Inflammatory macrophage treated with lipopolysaccharide for 4 hours (primary cell): ENCODE measurements around the gene WAC.

Experiments
- DNase-seq: peaks from one replicate; pipeline ENCODE4 v3.0.0-alpha.2; 2020

The WAC gene

DNA sequence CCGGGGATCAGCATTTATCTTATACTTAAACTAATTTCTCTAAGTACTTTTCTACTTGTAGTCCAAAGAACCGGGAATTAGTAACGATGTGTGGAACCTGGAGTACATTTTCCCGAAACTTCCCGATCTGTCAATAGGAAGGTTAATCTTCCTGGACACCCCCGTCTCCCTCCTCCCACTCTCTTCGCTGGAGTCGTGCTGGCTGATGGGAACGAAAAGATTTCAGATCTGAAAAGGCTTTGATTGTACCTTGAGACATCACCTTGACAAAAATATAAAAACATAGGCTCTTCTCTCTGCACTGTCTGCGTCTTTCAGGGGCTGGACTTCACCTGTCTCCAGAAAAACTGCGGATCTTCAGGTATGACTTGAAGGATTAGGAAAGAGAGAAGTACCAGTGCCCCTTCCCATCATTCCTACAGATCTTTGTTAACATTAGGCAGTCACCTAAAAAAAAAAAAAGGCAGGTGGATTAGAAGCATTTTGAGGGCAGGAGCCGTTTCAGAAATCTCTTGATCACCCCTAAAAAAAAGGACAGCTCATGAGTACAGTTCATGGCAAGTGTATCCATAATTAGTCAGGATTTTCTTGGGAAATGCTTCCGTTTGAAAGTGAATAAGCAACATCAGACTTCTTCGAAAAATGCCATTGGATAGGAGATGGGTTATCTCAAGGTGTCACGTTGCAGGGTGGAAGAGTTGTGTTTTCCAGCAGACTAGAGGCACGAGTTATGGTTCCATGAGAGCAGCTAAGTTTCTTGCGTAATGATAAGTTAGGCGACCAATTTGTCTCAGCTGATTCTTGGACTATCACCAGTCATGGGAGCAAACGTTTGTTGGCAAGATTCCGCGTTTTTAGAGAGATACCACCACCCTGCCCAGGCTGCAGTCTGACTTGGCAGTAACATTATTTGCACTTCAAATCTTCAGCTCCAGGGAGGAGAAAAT lies 136.6 kb downstream of the WAC start:
- no peak for DNase-seq
